HG03060 (cell line): ENCODE data around the gene TMEM170B.

Source experiments
- ATAC-seq: cut with Tn5 transposase; IDR thresholded peaks from one replicate; pipeline ENCODE4 v1.9.1; 2021; ENCODE audit warnings: low read depth, moderate number of reproducible peaks; ENCODE audit not compliant: unreplicated experiment

TMEM170B gene

GRCh38 chr6:11537229-11538051 is at the start of gene TMEM170B:
TSS of gene TMEM170B (plus strand) at chr6:11537749. CDS start at chr6:11538278, 529 bp downstream.
- ATAC-seq, result peak; percentile 93

- no peak for ATAC-seq
Measured at GRCh38 chr6:11490996-11491395, 46.6 kb upstream of the TMEM170B start.

GRCh38 chr6:11491596-11492463 is 45.7 kb upstream of the TMEM170B start:
- ATAC-seq, result no peak

- no peak for ATAC-seq
Measured at GRCh38 chr6:11492464-11493290, 44.9 kb upstream of the TMEM170B start.

GRCh38 chr6:11493974-11494373 is 43.6 kb upstream of the TMEM170B start:
- no peak for ATAC-seq

- no peak for ATAC-seq
Measured at GRCh38 chr6:11494786-11495564, 42.6 kb upstream of the TMEM170B start.

GRCh38 chr6:11495565-11496145 is 41.9 kb upstream of the TMEM170B start:
- ATAC-seq, result no peak

- ATAC-seq, result peak; percentile 66
Measured at GRCh38 chr6:11496152-11497060, 41.1 kb upstream of the TMEM170B start.

GRCh38 chr6:11497107-11497506 is 40.4 kb upstream of the TMEM170B start:
- ATAC-seq, result no peak

- no peak for ATAC-seq
Measured at GRCh38 chr6:11497881-11498280, 39.7 kb upstream of the TMEM170B start.

- ATAC-seq, result no peak
Measured at GRCh38 chr6:11500008-11500407, 37.5 kb upstream of the TMEM170B start.

- ATAC-seq, result no peak
Measured at GRCh38 chr6:11509471-11509870, 28.1 kb upstream of the TMEM170B start.

GRCh38 chr6:11514672-11515071 is 22.9 kb upstream of the TMEM170B start:
- peak; percentile 85 for ATAC-seq

- no peak for ATAC-seq
Measured at GRCh38 chr6:11515763-11516162, 21.8 kb upstream of the TMEM170B start.

GRCh38 chr6:11522812-11523605 is 14.5 kb upstream of the TMEM170B start:
- no peak for ATAC-seq

- ATAC-seq, result no peak
Measured at GRCh38 chr6:11525468-11526155, 11.9 kb upstream of the TMEM170B start.

GRCh38 chr6:11526156-11526505 is 11.4 kb upstream of the TMEM170B start:
- ATAC-seq, result no peak
